Activated naive CD8-positive, alpha-beta T cell treated with anti-CD3 and anti-CD28 coated beads, Interleukin-2, amount 10 ng/mL, durations not matched to agents 7 days and 5 days (primary cell): Measurements from ENCODE around the gene SLC15A3. TPM values are rescaled to one million over a fixed set of nuclear protein-coding genes. Genes with fewer than 3 reads are reported as not detected.
"Not testable (repeated sequence)": the region's sequence is repeated elsewhere in the genome, so short reads cannot be mapped to it uniquely, and the experiment has no call there.

ENCODE experiments used
- ATAC-seq: fragments of 150-1000 bp; cut with Tn5 transposase; one replicate; pipeline ENCODE4 v1.10.0; 2021; ENCODE audit warnings: low read depth, moderate library complexity
- POLR2A ChIA-PET: fragments of 350-600 bp; sonication (Branson Sonifier 250); formaldehyde crosslinking; loops from one replicate; lab custom pipeline; 2021; ENCODE audit warnings: antibody characterized with exemption; lab: Charles Lee
- DNase-seq: peaks from one replicate; pipeline ENCODE4 v3.0.0; 2021
- H3K27ac Mint-ChIP-seq: one replicate; pipeline ENCODE4 v1.8.0; 2022; ENCODE audit warnings: mild to moderate bottlenecking, mixed read lengths
- H3K27me3 Mint-ChIP-seq: one replicate; pipeline ENCODE4 v1.8.0; 2022; ENCODE audit warnings: mild to moderate bottlenecking, moderate library complexity, mixed read lengths
- H3K36me3 Mint-ChIP-seq: one replicate; pipeline ENCODE4 v1.8.0; 2021; ENCODE audit warnings: mild to moderate bottlenecking, mixed read lengths
- H3K4me1 Mint-ChIP-seq: one replicate; pipeline ENCODE4 v1.8.0; 2021; ENCODE audit warnings: mixed read lengths
- H3K4me3 Mint-ChIP-seq: one replicate; pipeline ENCODE4 v1.8.0; 2022; ENCODE audit warnings: mild to moderate bottlenecking, moderate library complexity, mixed read lengths
- H3K9me3 Mint-ChIP-seq: one replicate; pipeline ENCODE4 v1.8.0; 2021; ENCODE audit warnings: mixed read lengths
- total RNA-seq, 2 experiments: library from RNA; stranded (reverse); gene quantifications; one replicate each; pipeline ENCODE4 v1.2.3, GENCODE V29; 2021

The SLC15A3 gene
- total RNA-seq, 2 experiments from 2014 or later = 7.2 to 7.4 TPM

DNA sequence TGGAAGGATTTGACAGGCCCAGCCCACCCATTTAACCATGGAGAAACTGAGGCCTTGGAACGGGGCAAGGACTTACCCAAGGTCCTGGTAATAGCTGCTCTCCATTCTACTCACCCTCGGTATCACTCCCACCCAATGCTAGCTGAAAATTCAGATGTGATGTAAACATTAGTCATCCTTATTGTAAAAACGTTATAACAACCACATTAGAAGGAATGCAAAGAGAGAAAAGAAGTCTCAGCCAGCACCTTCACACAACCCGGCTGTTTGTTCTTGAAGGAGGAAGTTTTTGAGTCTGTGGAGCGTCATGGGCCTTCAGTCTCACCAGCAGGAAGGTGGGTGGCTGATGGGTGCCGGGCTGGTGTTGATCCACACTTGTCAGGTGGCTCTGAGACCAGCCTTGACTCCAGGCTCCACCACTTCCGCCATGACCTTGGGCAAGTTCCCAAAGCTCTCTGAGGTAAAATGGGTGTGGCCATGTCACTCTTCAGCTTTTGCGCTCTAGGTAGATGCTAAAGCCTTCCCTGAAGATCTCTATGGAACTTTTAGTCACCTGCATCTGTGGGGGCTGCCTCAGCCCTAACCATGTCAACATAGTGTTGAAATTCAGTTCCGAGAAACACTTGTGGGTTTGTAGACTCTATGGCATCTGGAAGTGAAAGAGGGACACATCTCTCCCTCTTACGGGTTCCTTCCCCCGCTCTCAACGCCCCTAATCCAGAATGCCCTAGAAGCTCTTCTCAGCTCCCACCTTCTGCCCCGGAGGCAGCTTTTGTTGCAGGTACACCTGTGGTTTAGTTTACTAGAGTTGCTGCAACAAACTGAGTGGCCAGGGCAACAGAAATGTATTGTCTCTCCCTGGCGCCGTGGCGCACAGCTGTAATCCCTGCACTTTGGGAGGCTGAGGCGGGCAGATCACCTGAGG is 34.3 kb upstream of the SLC15A3 start:
- H3K36me3 Mint-ChIP-seq = peaks cover 45% of the 10 kb centered on the region
- no peaks in the 10 kb centered on the region for H3K27me3 Mint-ChIP-seq
- POLR2A ChIA-PET = interaction anchor here (0.5 to 2.9 kb wide), 18 partner anchors 8 to 126 kb away, joined by 3 to 14 read pairs (median 6); partner anchors contain the start of gene PRPF19
- DNase-seq (peak; percentile 77), ATAC-seq (peak; percentile 85)
- peak overlapping the region; percentile 97 for H3K27ac Mint-ChIP-seq
- H3K9me3 Mint-ChIP-seq = no peaks in the 10 kb centered on the region
- H3K4me1 Mint-ChIP-seq = peaks cover 82% of the 10 kb centered on the region
- peak overlapping the region; percentile 83 for H3K4me3 Mint-ChIP-seq

DNA sequence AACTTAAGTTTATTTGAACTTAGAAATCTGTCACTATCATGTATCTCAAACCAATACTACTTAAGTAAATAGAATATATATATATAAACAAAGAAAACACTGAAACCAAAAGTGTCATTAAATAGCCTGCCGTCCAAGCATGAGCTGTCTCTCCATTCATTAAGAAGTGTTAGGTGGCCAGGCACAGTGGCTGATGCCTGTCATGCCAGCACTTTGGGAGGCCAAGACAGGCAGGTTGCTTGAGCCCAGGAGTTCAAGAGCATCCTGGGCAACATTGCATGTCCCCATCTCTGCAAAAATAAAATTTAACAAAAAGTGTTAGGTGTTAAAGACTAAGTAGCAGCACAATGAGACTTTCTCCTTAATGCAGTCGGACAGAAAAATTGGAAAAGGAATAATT is 33.5 kb upstream of the SLC15A3 start:
- no peak for DNase-seq
- Mint-ChIP-seq H3K27me3 (no peaks in the 10 kb centered on the region), H3K27ac (peak overlapping the region; percentile 97), H3K9me3 (no peaks in the 10 kb centered on the region), H3K4me1 (peaks cover 85% of the 10 kb centered on the region), H3K36me3 (peaks cover 43% of the 10 kb centered on the region), H3K4me3 (peak overlapping the region; percentile 83)
- no peak for ATAC-seq
- POLR2A ChIA-PET = interaction anchor here (0.9 to 2.9 kb wide), 13 partner anchors 9 to 127 kb away, joined by 3 to 14 read pairs (median 9); partner anchors contain the start of gene PRPF19

DNA sequence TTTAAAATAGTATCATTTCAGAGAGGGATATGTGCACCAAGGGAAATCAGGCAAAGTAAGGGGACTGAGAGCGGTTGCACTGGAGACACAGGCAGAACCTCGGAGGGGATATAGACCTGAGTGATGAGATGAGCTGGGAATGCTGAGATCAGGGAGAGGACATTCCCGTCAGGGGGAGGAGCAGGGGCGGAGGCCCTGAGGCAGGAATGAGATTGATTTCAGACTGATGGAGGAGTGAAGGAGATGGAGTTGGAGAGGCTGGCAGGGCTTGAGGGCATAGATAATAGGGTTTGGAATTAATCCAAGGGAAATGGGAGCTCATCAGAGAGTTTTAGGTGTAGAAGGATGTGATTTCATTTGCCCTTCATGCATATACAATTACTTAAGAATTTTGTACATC is 32.7 kb upstream of the SLC15A3 start:
- H3K4me3 Mint-ChIP-seq = peak overlapping the region; percentile 83
- POLR2A ChIA-PET = interaction anchor here (0.6 to 0.8 kb wide), 5 partner anchors 22 to 125 kb away, joined by 3 to 7 read pairs (median 4); partner anchors contain the start of gene TMEM109
- H3K36me3 Mint-ChIP-seq = peaks cover 41% of the 10 kb centered on the region
- no peak for DNase-seq
- no peak for ATAC-seq
- no peaks in the 10 kb centered on the region for H3K27me3 Mint-ChIP-seq
- H3K9me3 Mint-ChIP-seq = no peaks in the 10 kb centered on the region
- peaks cover 82% of the 10 kb centered on the region for H3K4me1 Mint-ChIP-seq
- peak overlapping the region; percentile 97 for H3K27ac Mint-ChIP-seq

DNA sequence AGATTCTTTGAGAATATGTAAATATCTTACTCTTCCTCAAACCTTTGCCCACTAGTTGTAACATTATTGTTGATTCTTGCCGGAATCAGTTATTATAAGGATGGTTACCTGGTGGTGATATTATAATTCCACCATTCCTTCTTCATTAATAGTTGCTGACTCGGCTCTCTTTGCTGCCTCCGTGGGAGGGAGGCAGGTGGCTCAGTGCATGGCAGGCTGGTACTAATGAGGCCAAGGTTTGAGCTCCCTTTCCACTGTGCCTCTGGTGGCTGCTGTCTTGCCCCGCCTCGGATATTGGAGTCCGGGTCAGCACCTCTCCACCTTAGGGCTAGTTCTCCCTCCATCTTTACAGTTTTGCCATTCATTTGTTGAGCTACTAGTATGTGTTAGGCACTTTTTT is 32.2 kb upstream of the SLC15A3 start:
- DNase-seq (no peak), ATAC-seq (no peak)
- Mint-ChIP-seq H3K27me3 (no peaks in the 10 kb centered on the region), H3K4me3 (peak overlapping the region; percentile 83), H3K4me1 (peaks cover 81% of the 10 kb centered on the region), H3K9me3 (no peaks in the 10 kb centered on the region), H3K27ac (peak overlapping the region; percentile 97), H3K36me3 (peaks cover 37% of the 10 kb centered on the region)
- POLR2A ChIA-PET = interaction anchor here (0.6 to 0.8 kb wide), 4 partner anchors 23 to 125 kb away, joined by 3 to 7 read pairs (median 4); partner anchors contain the start of gene TMEM109

DNA sequence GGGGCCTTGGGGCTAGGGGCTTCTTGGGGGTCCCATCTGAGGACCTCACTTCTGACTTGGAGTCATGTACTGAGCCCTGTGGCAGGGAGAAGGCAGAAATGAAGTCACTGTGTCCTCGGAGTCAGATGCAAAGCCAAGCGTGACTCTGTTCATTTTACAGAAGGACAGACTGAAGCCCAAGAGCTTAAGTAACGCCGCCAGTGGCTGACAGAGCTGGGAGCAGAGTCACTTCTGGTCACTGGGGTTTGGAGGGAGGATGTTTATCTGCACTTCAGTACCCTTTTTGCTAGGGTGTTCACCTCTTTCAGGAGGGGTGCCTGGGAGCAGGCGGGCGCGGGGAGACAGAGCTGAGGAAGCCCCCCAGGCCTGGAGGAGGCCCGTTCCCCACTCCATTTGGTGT is 30.2 kb upstream of the SLC15A3 start:
- peaks cover 46% of the 10 kb centered on the region for H3K36me3 Mint-ChIP-seq
- H3K27me3 Mint-ChIP-seq = no peaks in the 10 kb centered on the region
- H3K4me1 Mint-ChIP-seq = peaks cover 79% of the 10 kb centered on the region
- peak; percentile 16 for ATAC-seq
- no peaks in the 10 kb centered on the region for H3K9me3 Mint-ChIP-seq
- DNase-seq = no peak
- peak overlapping the region; percentile 97 for H3K27ac Mint-ChIP-seq
- H3K4me3 Mint-ChIP-seq = peak overlapping the region; percentile 83
- POLR2A ChIA-PET = interaction anchor here (0.8 to 1.5 kb wide), 7 partner anchors 11 to 130 kb away, joined by 3 to 8 read pairs (median 5); no protein-coding TSS in a partner anchor

DNA sequence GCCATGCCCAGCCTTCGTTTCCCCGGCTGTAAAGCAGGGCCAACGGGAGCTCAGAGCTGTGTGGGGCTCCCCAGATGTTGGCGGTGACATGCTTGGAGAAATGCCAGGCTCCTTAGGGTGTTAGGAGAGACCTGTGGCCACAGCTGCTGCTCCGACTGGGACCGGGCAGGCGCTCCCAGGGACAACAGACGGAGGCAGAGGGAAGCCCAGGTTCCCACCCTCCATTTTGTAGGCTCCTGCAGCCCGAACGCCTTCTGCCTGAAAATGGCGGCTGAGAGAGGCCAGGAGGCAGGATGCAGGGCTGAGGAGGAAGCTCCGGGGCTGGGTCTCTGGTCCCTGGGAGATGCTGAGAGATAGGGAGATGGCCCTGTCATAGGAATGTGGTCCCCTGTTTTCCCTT is 29.5 kb upstream of the SLC15A3 start:
- no peaks in the 10 kb centered on the region for H3K9me3 Mint-ChIP-seq
- H3K27me3 Mint-ChIP-seq = no peaks in the 10 kb centered on the region
- peaks cover 49% of the 10 kb centered on the region for H3K36me3 Mint-ChIP-seq
- peak overlapping the region; percentile 97 for H3K27ac Mint-ChIP-seq
- POLR2A ChIA-PET = interaction anchor here (1.2 to 1.4 kb wide), 2 partner anchors 45 to 99 kb away, joined by 6 to 8 read pairs; no protein-coding TSS in a partner anchor
- H3K4me1 Mint-ChIP-seq = peaks cover 78% of the 10 kb centered on the region
- peak overlapping the region; percentile 83 for H3K4me3 Mint-ChIP-seq
- ATAC-seq = no peak
- DNase-seq = no peak

DNA sequence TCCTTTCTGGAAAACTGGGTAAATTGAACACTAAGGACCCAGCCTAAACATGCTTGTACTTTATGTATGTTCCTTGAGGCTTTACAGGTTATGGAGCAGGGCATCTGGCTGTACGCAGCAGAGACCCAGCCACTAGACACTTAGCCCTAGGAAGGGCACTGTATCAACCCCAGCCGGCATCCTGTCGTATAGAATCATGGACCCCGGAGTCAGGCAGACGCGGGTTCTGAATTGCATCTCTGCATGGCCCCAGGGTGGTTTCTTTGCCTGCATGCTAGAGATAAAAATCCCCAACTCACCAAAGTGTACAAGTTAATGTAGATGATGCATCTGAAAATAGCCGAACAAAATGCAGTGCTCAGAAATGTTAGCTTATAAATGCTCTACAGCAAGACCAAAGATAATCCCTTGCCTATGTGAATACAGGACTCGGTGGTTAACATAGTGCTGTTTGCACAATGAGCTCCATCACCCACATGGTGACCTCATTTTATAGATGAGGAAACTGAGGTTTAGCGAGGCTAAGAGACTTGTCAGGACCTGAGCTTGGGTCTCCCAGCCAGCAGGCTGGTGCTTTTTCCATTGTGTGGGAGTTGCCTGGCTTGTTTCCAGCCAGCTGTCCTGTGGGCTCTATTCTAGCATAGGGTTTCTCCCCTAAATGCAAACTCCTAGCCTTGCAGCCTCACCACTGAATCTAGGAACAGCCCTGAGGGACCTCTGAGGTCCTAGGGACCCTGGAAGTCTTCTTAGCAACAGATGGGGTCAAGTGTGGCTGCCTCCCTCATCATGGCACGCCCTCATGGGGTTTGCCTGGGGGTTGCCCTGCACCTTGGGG is 26.8 kb upstream of the SLC15A3 start:
- Mint-ChIP-seq H3K27ac (peak overlapping the region; percentile 91), H3K27me3 (no peaks in the 10 kb centered on the region), H3K4me3 (peak overlapping the region; percentile 76), H3K36me3 (peaks cover 55% of the 10 kb centered on the region), H3K4me1 (peaks cover 73% of the 10 kb centered on the region), H3K9me3 (no peaks in the 10 kb centered on the region)
- DNase-seq = peak; percentile 50
- ATAC-seq = peak; percentile 64
- POLR2A ChIA-PET = interaction anchor here (0.7 to 2.7 kb wide), 14 partner anchors 20 to 135 kb away, joined by 3 to 11 read pairs (median 4); partner anchors contain the start of gene CD5

DNA sequence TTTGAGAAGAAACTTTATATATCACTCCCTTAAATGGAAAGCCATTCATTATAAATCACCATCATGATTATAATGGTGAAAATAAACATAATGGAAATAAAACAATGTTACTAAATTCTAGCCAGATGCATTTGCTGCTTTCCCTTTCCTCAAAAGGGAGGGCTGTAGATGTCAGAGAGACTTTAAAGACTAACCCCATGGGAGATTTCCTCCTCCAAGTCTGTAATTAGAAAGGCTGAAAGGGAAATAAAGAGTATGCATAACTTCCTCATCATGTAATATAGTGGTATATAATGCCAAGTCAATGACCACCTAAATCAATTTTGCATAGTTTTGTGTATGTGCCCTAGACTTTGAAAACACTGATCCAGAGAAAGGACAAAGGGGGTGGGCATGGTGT is 25.9 kb upstream of the SLC15A3 start:
- POLR2A ChIA-PET = interaction anchor here (1.2 to 2.7 kb wide), 6 partner anchors 8 to 132 kb away, joined by 3 to 11 read pairs (median 4); no protein-coding TSS in a partner anchor
- Mint-ChIP-seq H3K27ac (peak overlapping the region; percentile 91), H3K4me3 (peak overlapping the region; percentile 76), H3K27me3 (no peaks in the 10 kb centered on the region), H3K4me1 (peaks cover 64% of the 10 kb centered on the region), H3K36me3 (peaks cover 49% of the 10 kb centered on the region), H3K9me3 (no peaks in the 10 kb centered on the region)
- ATAC-seq = no peak
- no peak for DNase-seq

DNA sequence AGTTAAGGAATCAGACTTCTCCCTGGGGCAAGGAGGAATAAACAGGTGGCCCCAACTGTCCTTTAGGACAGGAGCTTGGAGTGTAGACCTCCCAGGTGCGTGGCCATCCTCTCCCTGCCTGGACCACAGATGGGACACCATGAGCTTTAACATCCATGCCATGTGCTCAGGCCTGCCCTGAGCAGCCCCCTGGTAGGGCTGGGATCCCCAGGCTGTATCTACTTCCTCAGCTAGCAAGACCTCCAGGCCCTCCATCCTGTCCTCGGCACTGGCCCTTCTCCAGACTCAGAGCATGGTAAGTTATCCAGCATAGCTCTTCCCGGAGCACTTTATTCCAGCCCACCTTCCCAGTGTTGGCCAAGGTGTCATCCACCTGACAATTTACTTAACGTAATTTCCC is 25.2 kb upstream of the SLC15A3 start:
- H3K9me3 Mint-ChIP-seq = no peaks in the 10 kb centered on the region
- H3K27me3 Mint-ChIP-seq = no peaks in the 10 kb centered on the region
- no peak for DNase-seq
- H3K27ac Mint-ChIP-seq = peak overlapping the region; percentile 91
- no peak for ATAC-seq
- peaks cover 50% of the 10 kb centered on the region for H3K36me3 Mint-ChIP-seq
- peaks cover 58% of the 10 kb centered on the region for H3K4me1 Mint-ChIP-seq
- POLR2A ChIA-PET = interaction anchor here (0.6 to 1.9 kb wide), 8 partner anchors 9 to 151 kb away, joined by 3 to 9 read pairs (median 3); no protein-coding TSS in a partner anchor
- H3K4me3 Mint-ChIP-seq = peak overlapping the region; percentile 76

DNA sequence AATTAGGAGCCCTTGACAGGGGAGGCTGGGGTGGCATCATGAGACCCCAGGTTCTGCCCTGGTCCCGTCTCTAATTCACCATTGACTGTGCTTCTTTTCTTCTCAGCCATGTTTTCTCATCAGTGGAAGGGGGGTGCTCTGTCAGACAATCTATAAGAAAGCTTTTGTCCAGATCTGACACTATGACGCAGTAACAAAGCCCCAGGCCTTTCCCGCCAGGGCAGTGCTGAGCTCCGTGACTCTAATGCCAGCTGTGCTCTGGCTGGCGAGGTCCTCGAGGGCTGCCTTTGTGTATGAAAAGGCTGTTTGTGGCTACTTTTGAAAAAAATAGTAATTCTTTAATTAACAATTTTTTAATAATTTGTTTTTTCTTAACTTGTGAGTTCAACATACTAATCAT is 22.8 kb upstream of the SLC15A3 start:
- Mint-ChIP-seq H3K36me3 (peaks cover 42% of the 10 kb centered on the region), H3K4me3 (peak overlapping the region; percentile 87), H3K4me1 (peaks cover 60% of the 10 kb centered on the region), H3K27me3 (no peaks in the 10 kb centered on the region), H3K9me3 (no peaks in the 10 kb centered on the region), H3K27ac (peak overlapping the region; percentile 97)
- DNase-seq (peak; percentile 36), ATAC-seq (no peak)
- POLR2A ChIA-PET = interaction anchor here (0.9 to 2.6 kb wide), 2 partner anchors 67 to 137 kb away, joined by 3 to 10 read pairs; no protein-coding TSS in a partner anchor

DNA sequence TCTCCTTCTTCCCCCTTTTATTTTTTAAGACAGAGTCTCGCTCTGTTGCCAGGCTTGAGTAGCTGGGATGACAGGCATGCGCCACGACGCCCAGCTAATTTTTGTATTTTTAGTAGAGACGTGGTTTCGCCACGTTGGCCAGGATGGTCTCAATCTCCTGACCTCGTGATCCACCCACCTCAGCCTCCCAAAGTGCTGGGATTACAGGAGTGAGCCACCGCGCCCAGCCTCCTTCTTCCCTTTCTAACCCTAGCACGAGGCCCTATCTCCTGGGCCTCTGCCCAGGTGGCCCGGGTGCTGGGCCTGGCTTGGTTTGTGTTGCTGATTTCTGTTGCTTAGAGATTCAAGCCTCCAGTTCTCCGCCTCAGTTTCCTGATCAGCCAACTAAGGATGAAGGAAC is 22.3 kb upstream of the SLC15A3 start:
- not testable (repeated sequence) for H3K27me3 Mint-ChIP-seq, ATAC-seq, H3K9me3 Mint-ChIP-seq
- POLR2A ChIA-PET = interaction anchor here (0.9 to 2.6 kb wide), 3 partner anchors 68 to 137 kb away, joined by 3 to 10 read pairs (median 3); no protein-coding TSS in a partner anchor
- peak; percentile 50 for DNase-seq
- peaks cover 42% of the 10 kb centered on the region for H3K36me3 Mint-ChIP-seq
- peak overlapping the region; percentile 87 for H3K4me3 Mint-ChIP-seq
- H3K27ac Mint-ChIP-seq = peak overlapping the region; percentile 97
- H3K4me1 Mint-ChIP-seq = peaks cover 58% of the 10 kb centered on the region

DNA sequence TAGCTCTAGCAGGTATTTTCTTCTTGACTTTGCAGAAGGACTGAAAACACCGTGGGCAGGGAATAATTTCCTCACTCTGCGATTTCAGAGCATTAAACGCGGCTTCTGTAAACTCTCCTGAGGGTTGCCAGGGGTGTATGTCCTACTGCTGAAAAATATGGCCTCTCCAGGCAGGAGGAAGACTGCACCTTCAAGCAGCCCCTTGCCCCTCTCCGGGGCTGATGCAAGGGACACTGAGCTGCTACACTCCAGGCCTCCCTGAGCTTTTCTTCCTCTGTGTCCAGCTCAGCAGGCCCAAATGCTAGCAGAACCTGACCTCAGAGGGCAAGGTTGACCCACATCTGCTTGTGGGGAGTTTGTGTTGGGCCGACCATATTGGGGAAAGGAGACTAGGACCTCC is 21.7 kb upstream of the SLC15A3 start:
- ATAC-seq = no peak
- POLR2A ChIA-PET = interaction anchor here (0.9 to 2.6 kb wide), 3 partner anchors 68 to 138 kb away, joined by 3 to 10 read pairs (median 3); no protein-coding TSS in a partner anchor
- Mint-ChIP-seq H3K9me3 (peaks cover 1% of the 10 kb centered on the region), H3K27ac (peak overlapping the region; percentile 97), H3K27me3 (no peaks in the 10 kb centered on the region), H3K4me3 (peak overlapping the region; percentile 87), H3K36me3 (peaks cover 38% of the 10 kb centered on the region), H3K4me1 (peaks cover 51% of the 10 kb centered on the region)
- DNase-seq = peak; percentile 44
